NT2/D1 (cell line): ENCODE results near the gene DNAJB6.

ENCODE experiments used
- SUZ12 ChIP-seq: IDR thresholded peaks from 2 replicates; pipeline ENCODE4 v1.6.1; 2011; ENCODE audit not compliant: insufficient read length, insufficient read depth; ENCODE audit errors: extremely low read depth
- YY1 ChIP-seq: IDR thresholded peaks from 2 replicates; pipeline ENCODE4 v1.6.1; 2011; ENCODE audit not compliant: insufficient read length, insufficient read depth
- ZNF274 ChIP-seq: IDR thresholded peaks from 2 replicates; pipeline ENCODE4 v1.6.1; 2011; ENCODE audit warnings: mild to moderate bottlenecking, low read depth, low read length

GRCh38 chr7:157312941-157313340 lies 23.9 kb upstream of the DNAJB6 start:
- TF ChIP-seq ZNF274 (no peak), YY1 (no peak), SUZ12 (no peak)
